ENCODE data around the gene KATNAL2. TPM values are rescaled to one million over a fixed set of nuclear protein-coding genes. Genes with fewer than 3 reads are reported as not detected.

The KATNAL2 gene
- total and polyA plus RNA-seq, 2 donors from 2014 or later = 6.9 to 13.4 TPM

DNA sequence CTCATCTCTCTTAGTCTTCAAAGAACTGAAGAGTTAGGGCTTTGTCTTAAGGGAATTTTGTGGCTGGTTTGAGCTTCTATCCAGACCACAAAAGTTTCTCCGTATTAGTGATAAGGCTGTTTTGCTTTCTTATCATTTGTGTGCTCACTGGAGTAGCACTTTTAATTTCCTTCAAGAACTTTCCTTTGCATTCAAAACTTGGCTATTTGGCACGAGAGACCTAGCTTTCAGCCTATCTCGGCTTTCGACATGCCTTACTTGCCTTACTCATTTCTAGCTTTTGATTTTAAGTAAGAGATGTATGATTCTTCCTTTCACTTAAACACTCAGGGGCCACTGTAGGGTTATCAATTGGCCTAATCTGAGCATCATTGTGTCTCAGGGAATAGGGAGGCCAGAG lies 203.0 kb downstream of the KATNAL2 start:
- no peak overlapping the region for H3K27ac ChIP-seq (ENCODE audit: low read depth in 2 of 2, low read length in 2 of 2)
- DNase-seq (no peak), FAIRE-seq (no peak)
- no peaks in the 10 kb centered on the region for H3K9me3 ChIP-seq (ENCODE audit: control insufficient read depth in 2 of 3, insufficient read depth in 1 of 3, low read length in 3 of 3)
- no peak for TF ChIP-seq CTCF (IDR thresholded peaks at IDR 0.05; ENCODE audit: borderline replicate concordance, extremely low read depth, insufficient read depth)
- intact Hi-C loops (cut with DNase I) = no loop called here
- no peaks in the 10 kb centered on the region for H3K4me1 ChIP-seq (ENCODE audit: control insufficient read depth in 2 of 3, insufficient read depth in 2 of 3, low read depth in 1 of 3, low read length in 3 of 3)
- H3K4me3 ChIP-seq (ENCODE audit: low read length in 3 of 3) = no peak overlapping the region
- H3K9ac ChIP-seq (ENCODE audit: low read length in 3 of 3) = no peak overlapping the region
- H3K36me3 ChIP-seq (ENCODE audit: control insufficient read depth in 2 of 3, insufficient read depth in 3 of 3, low read length in 3 of 3) = peaks cover 0 to 4% (median 3%) of the 10 kb centered on the region in 3 donors
- no peaks in the 10 kb centered on the region for H3K27me3 ChIP-seq (ENCODE audit: control insufficient read depth, insufficient read depth, low read length)

DNA sequence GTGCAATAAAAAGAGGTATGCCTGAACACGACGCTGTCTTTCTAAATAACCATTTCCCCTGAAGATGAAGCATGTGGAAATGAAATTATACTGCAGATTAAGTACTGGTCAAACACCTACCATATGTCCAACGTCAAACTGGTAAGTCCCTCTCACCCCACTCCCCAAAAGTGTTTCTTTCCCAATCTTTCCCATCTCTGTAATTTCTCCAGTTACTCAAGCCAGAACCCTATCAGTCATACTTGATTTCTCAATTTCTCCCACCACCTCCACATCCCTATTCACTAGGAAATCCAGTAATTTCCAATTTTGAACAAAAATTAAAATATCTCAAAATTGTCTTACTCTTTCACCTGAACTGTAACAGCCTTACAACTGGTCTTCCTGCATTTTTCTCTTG lies 203.7 kb downstream of the KATNAL2 start:
- no peak overlapping the region for H3K4me3 ChIP-seq (ENCODE audit: low read length in 3 of 3)
- H3K4me1 ChIP-seq (ENCODE audit: control insufficient read depth in 2 of 3, insufficient read depth in 2 of 3, low read depth in 1 of 3, low read length in 3 of 3) = no peaks in the 10 kb centered on the region
- H3K27me3 ChIP-seq (ENCODE audit: control insufficient read depth, insufficient read depth, low read length) = no peaks in the 10 kb centered on the region
- FAIRE-seq (no peak), DNase-seq (no peak)
- peaks cover 0 to 4% (median 3%) of the 10 kb centered on the region in 3 donors for H3K36me3 ChIP-seq (ENCODE audit: control insufficient read depth in 2 of 3, insufficient read depth in 3 of 3, low read length in 3 of 3)
- TF ChIP-seq CTCF (IDR thresholded peaks at IDR 0.05; ENCODE audit: borderline replicate concordance, extremely low read depth, insufficient read depth) = no peak
- no peak overlapping the region for H3K27ac ChIP-seq (ENCODE audit: low read depth in 2 of 2, low read length in 2 of 2)
- H3K9me3 ChIP-seq (ENCODE audit: control insufficient read depth in 2 of 3, insufficient read depth in 1 of 3, low read length in 3 of 3) = no peaks in the 10 kb centered on the region
- no peak overlapping the region for H3K9ac ChIP-seq (ENCODE audit: low read length in 3 of 3)
- intact Hi-C loops (cut with DNase I) = no loop called here

DNA sequence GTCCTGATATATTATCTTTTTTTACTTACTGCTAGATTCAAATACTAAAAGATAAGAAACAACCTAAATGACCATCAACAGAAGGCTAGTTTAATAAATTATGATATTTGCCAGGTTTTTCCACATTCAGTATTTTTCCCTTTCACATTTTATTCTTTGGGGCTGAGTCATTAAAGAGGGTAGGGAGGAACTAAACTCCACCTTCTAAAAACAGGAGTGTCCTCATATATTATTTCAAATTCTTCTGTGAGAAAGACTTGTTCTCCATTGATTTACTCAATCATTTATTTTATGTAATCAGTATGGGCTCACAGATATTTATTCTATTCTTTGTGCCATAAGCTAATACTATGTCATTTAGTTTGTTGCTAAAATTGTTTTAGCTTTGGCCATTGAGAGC lies 223.9 kb downstream of the KATNAL2 start:
- Histone ChIP-seq H3K27me3 (ENCODE audit: control insufficient read depth, insufficient read depth, low read length) (no peaks in the 10 kb centered on the region), H3K9me3 (ENCODE audit: control insufficient read depth in 2 of 3, insufficient read depth in 1 of 3, low read length in 3 of 3) (no peaks in the 10 kb centered on the region), H3K4me3 (ENCODE audit: low read length in 3 of 3) (no peak overlapping the region), H3K9ac (ENCODE audit: low read length in 3 of 3) (no peak overlapping the region), H3K27ac (ENCODE audit: low read depth in 2 of 2, low read length in 2 of 2) (no peak overlapping the region), H3K4me1 (ENCODE audit: control insufficient read depth in 2 of 3, insufficient read depth in 2 of 3, low read depth in 1 of 3, low read length in 3 of 3) (no peaks in the 10 kb centered on the region), H3K36me3 (ENCODE audit: control insufficient read depth in 2 of 3, insufficient read depth in 3 of 3, low read length in 3 of 3) (peaks cover 0 to 2% (median 0%) of the 10 kb centered on the region in 3 donors)
- intact Hi-C loops (cut with DNase I) = no loop called here
- TF ChIP-seq CTCF (IDR thresholded peaks at IDR 0.05; ENCODE audit: borderline replicate concordance, extremely low read depth, insufficient read depth) = no peak
- FAIRE-seq = no peak
- DNase-seq = no peak

DNA sequence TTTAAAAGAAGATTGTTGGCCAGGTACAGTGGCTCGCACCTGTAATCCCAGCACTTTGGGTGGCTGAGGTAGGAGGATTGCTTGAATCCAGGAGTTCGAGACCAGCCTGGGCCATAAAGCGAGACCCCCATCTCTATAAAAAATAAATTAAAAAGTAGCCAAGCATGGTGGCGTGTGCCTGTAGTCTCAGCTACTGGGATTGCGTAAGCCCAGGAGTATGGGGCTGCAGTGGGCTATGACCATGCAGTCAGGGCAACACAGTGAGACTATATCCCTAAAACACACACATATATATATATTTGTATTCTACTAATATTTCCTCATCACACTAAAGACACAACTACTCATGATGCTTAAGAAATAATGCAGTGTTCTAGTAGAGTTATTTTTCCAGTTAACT lies 225.8 kb downstream of the KATNAL2 start:
- no peak overlapping the region for H3K4me3 ChIP-seq (ENCODE audit: low read length in 3 of 3)
- no peaks in the 10 kb centered on the region for H3K9me3 ChIP-seq (ENCODE audit: control insufficient read depth in 2 of 3, insufficient read depth in 1 of 3, low read length in 3 of 3)
- DNase-seq = no peak
- intact Hi-C loops (cut with DNase I) = no loop called here
- H3K4me1 ChIP-seq (ENCODE audit: control insufficient read depth in 2 of 3, insufficient read depth in 2 of 3, low read depth in 1 of 3, low read length in 3 of 3) = no peaks in the 10 kb centered on the region
- no peaks in the 10 kb centered on the region for H3K27me3 ChIP-seq (ENCODE audit: control insufficient read depth, insufficient read depth, low read length)
- TF ChIP-seq CTCF (IDR thresholded peaks at IDR 0.05; ENCODE audit: borderline replicate concordance, extremely low read depth, insufficient read depth) = no peak
- FAIRE-seq = no peak
- H3K36me3 ChIP-seq (ENCODE audit: control insufficient read depth in 2 of 3, insufficient read depth in 3 of 3, low read length in 3 of 3) = no peaks in the 10 kb centered on the region
- no peak overlapping the region for H3K27ac ChIP-seq (ENCODE audit: low read depth in 2 of 2, low read length in 2 of 2)
- H3K9ac ChIP-seq (ENCODE audit: low read length in 3 of 3) = no peak overlapping the region
